NB4 (cell line): ENCODE data around the gene ANKDD1A.

Experiments used
- POLR2A ChIP-seq: IDR thresholded peaks from 2 replicates; pipeline ENCODE4 v1.6.1; 2011; ENCODE audit warnings: mild to moderate bottlenecking; ENCODE audit not compliant: insufficient read length; ENCODE audit errors: extremely low read depth
- TF ChIP-seq, protein P1 (sequence below): IDR thresholded peaks from one replicate; pipeline ENCODE4 v1.5.1; 2012; ENCODE audit warnings: low read depth, low read length

DNA sequence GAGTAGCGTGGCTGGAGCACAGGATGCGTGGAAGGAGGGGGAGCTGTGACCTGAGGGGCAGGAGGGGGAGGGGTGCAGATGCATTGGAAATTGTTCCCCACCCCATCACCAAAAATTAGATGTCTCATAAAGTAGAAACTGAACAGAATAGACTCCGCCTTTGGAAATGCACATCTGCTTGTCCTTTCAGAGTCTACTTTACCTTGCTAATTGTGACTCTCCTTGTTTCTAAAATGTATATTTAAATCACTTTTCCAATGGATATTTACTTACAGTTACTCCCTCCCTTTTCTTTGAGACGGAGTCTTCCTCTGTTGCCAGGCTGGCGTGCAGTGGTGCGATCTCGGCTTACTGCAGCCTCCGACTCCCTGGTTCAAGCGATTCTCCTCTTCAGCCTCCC lies 47.4 kb downstream of the ANKDD1A start:
- TF ChIP-seq, protein P1, sequence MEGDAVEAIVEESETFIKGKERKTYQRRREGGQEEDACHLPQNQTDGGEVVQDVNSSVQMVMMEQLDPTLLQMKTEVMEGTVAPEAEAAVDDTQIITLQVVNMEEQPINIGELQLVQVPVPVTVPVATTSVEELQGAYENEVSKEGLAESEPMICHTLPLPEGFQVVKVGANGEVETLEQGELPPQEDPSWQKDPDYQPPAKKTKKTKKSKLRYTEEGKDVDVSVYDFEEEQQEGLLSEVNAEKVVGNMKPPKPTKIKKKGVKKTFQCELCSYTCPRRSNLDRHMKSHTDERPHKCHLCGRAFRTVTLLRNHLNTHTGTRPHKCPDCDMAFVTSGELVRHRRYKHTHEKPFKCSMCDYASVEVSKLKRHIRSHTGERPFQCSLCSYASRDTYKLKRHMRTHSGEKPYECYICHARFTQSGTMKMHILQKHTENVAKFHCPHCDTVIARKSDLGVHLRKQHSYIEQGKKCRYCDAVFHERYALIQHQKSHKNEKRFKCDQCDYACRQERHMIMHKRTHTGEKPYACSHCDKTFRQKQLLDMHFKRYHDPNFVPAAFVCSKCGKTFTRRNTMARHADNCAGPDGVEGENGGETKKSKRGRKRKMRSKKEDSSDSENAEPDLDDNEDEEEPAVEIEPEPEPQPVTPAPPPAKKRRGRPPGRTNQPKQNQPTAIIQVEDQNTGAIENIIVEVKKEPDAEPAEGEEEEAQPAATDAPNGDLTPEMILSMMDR = no peak
- no peak for TF ChIP-seq POLR2A
